Fibroblast of skin of right quadriceps (primary cell): ENCODE data around the gene EOMES.
"Not testable (repeated sequence)": the region's sequence is repeated elsewhere in the genome, so short reads cannot be mapped to it uniquely, and the experiment has no call there.

Source experiments
- DNase-seq: peaks from one replicate; pipeline ENCODE4 v3.0.0-alpha.2; 2013

Gene EOMES

DNA sequence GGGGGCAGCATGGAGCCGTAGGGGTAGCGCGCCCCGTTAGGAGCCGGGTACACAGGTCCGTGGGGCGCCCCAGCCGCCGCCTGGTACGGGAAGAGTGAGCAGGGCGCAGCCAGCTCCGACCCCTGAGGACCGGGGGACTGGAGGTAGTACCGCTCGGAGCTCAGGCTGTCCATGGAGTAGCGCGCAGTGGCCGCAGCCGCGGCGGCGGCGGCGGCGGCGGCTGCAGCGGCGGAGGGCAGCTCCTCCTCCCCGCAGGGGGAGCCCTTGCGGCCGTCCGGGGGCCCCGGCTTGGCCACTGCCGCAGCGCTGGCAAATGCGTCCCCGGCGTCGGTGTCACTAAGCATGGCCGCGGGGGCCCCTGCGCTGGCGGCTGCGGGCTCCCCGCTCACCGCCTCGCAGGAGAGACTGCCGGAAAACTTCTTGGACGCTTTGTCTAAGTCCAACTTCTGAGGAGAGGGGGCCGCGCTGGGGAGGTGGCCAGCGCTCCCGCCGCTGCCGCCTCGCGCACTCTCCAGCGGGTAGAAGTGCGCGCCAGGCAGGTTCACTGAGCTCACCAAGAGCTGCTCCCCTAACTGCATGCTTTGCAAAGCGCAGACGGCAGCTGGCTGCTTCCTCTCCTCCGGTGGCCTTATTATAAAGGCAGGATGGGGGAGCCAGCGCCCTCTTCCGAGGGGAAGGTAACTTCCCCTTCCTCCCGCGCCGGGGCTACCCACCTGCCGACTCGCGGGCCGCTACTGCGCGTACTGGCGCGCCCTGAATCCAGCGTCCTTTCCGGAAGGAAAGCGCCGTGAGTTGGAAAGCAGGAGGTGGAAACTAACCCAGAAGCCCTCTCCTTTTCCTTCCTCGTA is at the start of gene EOMES:
TSS of gene EOMES (minus strand) at position 607 of the 848 bp plus-strand sequence. CDS start at position 578, 29 bp downstream.
- peak; percentile 24 for DNase-seq

DNA sequence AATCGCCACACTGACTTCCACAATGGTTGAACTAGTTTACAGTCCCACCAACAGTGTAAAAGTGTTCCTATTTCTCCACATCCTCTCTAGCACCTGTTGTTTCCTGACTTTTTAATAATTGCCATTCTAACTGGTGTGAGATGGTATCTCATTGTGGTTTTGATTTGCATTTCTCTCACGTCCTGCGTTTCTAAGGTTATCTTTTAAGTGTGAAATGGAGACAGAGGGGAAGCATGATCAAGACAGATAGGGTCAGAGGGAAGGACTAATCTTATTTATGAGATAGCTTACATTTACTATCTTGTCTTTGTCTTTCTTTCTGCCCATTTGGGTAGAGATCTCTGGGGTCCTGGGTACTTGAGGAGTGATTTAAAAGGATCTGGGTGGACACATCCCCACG is 48.3 kb upstream of the EOMES start:
- not testable (repeated sequence) for DNase-seq

DNA sequence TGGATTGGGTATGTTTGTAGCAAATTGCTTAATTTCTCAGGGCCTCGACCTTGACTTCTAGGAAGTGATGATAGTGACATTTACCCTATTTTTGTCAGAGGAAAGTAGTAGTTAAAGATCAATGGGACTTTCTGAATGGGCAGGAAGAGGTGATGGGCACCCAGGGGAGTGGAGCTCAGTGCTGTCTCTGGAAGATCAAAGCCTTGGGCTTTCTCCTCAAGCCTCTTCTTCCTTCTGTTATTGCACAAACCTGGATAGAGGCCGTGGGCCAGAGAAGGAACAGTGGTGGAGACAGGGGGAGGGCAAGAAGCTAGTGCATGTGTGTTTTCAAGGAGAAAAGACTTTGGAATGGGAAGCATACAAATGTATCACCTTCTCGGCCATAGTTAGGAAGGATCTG is 44.9 kb upstream of the EOMES start:
- no peak for DNase-seq

DNA sequence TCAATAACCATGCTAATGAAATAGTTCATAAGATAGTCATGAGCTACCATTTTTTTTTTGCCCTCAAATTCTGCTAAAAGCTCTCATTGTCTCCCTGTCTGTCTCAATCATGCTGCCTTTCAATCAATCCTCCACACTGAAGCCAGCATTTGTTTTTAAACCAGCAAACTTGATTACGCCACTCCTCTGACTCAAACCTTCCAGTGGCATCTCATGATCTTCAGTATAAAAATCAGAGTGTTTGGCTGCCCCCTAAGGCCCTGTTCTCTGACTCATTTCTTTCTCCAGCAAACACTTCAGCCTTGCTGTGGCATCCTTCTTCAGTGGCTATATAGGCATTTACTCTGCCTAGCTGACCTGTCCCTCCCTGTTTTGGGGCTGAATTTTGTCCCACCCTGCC is 36.0 kb upstream of the EOMES start:
- DNase-seq = peak; percentile 49

DNA sequence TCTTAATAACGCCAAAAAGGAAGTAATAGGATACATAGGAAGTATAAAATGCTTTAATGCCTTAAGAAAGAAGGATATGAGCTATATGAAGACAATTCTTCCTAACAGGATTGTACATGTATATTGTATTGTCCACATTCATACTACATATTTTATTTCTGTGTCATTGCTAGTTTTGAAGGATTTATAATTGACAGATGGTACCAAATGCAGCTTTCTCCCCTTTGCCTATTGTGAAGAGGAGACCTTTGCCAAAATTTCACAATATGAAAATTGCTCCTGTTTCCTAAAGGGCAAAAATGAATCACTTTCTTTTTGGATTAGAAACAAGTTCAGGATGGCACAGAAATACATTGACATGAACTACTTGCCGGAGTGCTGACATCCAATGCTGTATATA is 34.8 kb upstream of the EOMES start:
- DNase-seq = no peak

DNA sequence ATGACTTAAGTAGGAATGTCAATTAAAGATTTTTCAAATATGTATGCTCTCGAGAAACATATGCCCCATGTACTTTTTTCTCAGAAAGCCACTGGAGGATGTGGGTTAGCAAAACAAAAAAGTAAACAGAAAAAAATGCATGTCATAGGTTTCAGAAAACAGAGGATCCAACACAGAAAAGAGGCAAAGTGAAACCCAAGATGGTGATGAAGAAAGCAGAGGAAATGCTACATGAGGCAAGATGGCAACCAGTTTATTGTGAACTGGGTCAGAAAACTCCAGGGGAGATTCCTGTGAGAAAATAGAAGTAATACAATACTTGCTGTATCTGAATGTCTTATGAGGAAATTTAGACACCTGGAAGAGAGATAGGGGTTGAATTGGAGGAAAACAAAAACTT is 30.8 kb upstream of the EOMES start:
- no peak for DNase-seq

DNA sequence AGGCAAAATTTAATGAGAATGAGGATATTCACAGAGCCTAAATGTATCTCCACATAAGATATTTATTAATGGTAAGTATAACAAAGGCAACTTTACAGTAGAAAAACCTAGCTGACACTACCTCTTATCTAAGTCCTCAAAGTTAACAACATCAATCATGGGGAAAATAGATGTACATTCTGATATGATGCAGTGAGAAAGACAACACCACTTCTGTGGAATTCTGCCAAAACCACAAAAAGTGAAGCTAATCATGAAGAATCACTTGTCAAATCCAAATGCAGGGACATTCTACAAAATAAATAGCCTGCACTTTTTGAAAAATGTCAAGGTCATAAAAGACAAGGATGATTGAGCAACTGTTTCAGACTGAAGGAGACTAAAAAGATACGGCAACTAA is 27.5 kb upstream of the EOMES start:
- DNase-seq = no peak

DNA sequence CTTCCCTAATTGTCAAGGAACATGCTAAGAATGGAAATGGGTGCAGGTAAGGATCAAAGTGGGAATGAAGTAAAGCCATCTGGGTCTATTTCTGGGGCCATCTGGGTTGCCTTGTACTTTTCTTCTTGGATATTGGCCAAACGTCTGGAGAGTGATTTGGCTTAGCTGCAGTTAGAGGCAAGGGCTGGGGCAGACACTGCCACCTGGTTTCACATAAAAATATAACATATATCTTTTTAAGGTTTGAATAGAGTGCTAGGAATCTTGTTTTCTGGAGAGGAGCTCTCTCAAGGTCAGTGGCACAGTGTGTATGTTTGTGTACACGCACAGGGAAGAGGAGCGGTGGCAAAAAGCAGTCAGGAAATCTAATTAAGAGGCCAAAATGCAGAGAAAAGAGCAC is 24.7 kb upstream of the EOMES start:
- no peak for DNase-seq

DNA sequence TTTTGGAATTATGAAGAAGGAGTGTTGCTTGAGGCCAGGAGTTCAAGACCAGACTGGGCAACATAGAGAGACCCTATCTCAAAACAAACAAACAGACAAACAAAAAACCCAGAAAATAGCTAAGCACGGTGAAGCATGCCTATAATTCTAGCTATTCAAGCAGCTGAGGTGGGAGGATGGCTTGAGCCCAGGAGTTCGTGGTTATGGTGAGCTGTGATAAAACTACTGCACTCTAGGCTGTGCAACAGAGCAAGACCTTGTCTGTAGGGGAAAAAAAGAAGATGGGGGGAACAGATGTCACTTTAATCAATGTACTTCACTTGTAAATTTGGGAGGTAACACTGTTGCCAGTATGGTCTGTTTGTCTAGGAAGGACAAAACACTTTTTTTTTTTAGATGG is 18.7 kb upstream of the EOMES start:
- DNase-seq = no peak

DNA sequence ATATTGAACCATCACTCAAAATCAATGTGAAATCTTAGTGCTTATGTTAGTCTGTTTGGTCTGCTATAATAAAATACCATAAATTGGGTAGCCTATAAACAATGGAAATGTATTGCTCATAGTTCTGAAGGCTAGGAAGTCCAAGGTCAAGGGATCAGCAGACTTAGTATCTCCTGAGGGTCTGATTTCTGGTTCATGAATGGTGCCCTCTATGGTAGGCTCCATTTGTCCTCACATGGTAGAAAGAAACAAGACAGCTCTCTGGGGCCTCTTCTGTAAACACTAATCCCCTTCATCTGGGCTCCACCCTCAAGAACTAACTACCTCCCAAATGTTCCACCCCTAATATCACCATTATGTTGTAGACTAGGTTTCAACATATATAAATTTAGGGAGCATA is 15.0 kb upstream of the EOMES start:
- DNase-seq = no peak

DNA sequence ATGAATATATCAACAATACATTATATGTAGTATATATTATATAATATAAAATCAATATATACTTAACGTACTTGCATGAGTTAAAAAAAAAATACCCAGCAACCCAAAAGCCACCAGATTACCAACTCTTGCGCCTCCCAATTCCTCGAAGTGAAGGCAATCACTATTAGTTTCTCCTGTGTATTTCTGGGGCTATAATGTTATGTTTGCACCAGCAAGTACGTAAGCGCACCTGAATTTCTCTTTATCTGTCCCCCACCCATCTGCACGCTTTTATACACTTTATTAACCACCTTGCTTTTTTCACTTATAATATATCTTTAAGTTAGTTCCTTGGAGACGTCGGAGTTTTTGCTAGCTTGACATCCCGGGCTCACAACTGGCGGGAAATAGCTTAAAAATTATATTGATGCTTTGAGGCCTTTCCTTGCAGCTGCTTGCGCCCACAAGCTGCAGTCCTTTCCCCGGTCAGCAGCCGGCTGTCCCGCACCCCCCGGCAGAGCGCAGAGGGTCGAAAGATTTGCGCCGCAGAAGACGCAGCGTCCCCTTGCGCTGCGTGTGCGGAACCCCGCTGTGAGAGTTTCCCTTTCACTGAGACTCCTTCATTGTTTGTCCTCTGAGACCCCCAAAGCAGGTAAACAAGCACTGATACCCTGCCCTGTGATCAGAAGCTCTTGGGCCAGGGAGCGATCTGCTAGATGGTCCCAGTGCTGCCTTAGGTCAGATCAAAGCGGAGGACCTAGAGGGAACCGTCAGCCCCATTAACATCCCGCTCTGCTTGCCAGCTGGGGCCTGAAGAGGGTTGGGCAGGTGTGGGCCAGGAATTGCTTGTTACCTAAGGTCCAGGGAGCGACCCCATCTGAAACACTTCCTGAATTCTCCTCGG is 8.9 kb upstream of the EOMES start:
- DNase-seq = no peak

DNA sequence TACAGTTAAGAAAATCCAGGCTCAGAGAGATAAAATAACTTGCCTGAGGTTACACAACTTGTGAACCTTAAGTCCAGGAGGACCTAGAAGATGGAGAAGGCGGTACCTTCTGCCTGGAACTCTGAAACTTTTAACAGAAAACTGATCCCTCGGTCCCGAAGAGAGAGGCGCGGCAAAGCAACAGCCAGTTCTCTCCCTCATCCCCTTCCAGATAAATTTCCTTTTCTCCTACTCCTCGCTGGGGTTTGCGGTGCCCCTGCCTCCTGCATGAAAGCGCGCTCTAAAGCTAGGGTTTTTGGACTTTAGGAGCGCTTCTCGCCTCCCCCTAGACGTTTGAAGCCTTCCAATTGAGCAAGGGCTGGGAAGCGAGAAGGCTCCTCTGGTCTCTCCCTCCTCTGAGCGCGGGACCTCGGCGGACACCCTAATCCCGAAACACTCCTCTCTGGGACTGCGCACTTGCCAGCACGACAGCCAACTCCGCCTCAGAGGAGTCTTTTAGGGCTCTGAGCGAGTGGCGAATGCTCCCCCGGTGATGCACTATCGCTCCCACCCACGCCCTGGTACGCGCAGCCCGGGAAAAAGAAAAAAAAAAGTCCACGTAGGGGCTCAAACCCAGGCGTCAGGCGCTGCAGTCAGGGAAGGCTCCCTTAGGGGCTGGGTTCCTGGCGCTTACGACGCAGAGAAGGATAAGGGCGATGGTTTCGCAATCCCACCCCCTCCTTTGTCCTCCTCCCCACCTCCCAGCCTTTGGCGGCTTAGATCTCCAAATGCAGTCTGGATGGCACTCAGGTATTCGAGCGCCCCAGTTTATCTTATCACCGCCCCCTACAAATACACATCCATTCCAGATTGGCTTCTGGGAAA is 7.9 kb upstream of the EOMES start:
- DNase-seq = no peak

DNA sequence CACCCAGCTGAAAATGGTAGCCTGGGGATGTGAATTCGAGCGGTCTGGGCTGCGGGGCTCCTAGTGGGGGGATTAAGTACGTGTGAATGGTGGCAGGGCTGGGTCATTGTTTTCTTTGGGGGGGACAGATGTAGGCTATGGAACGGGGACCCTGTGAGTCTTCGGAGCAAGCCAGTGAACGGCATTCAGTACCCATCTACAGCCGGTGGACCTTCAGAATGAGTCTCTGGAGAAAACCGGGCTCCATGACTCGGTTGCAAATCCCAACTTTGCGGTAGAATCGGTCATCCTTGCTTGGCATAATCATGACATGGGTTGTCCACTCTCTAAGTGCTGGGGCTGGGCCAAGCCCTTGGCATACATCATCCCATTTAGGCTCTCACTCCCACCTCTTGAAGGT is 7.2 kb upstream of the EOMES start:
- no peak for DNase-seq

DNA sequence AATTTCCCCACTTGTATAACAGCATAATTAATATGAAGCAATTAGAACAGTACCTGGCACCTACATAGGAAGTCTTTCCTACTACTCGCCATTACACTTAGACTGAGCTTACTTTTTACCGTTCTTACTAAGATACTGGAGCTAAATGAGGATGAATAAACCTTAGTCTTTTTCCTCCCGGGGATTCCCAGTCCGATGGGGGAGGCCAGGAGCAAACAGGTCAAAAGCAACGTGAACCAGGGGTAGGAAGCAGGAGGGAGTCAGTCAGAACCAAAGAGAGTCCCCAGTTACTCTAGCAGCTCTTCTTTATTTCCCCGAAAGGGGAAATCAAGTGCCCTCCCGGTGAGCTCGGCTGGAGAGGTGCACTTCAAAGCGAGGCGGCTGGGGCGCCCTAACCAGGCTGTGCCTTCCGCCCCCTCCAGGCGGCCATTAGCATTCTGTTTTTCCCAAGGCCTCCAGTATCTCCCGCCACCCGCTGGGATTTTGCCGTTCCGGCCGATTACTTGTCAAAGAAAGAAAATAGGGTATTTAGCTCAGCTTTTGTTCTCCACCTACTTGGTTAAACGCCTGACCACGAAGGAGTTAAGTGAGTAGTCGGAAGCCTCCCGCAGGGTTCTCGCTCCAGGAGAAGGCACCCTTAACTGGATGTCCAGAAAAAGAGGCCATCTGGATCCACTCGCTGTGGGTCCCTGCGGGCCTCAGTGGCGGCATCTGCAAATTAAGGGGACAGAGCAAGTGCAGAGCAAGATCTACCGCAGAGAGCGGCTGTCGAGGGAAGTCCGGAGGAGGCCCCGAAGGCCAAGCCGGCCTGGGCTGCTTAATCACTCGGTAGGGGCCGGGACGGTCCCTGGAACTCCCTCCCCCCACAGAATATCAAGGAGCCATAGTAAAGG is 6.3 kb upstream of the EOMES start:
- no peak for DNase-seq

DNA sequence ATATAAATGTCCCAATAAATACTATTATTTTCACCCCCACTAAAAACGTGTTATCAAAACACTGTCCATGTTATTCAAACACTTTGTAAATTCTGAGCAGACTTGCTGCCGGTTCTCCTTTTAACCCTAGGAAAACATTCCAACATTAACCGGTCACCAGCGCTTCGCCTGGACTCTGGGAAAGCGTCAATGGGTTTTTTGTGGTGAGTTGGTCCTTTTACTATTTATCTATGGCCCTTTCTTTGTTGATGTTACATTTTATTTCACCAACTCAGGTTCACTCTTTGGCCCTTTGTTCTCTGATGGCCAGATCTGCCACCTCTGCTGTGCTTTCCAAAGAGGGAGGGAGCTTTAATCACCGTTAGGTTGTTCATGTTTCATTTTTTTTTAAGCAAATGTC is 4.1 kb upstream of the EOMES start:
- DNase-seq = no peak

DNA sequence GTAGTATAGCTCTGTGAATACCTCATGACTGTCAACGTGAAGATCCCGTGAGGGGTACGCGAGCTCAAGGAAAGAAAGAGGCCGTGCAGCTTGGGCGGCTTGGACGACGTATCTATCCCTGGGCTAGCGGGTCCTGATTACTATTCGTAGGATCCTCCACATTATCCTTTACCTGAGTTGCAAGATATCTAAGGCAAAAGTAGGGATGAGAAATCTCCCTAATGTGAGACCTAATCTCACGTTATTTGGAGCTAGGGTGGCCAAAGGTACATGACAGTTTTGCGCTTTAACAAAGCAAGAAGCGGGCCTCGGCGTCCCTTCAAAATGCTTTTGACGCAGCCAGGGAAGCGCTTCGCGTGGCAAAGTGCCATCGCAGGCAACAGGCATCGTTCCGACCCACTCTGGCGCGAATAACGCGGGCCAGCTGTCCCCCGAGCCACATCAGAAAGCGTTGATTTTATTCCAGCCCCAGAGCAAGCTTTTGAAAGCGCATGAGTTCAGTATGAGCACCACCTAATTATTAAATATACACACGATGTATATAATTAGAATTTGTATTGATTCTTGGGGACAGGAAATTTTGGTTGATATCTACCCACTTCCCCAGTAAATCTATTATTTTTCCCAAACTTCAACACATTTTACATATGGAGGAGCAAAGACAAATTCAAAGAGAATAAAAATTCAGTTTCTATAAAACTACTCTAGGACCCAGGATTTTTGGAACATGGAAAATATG is 2.5 kb upstream of the EOMES start:
- DNase-seq = no peak

DNA sequence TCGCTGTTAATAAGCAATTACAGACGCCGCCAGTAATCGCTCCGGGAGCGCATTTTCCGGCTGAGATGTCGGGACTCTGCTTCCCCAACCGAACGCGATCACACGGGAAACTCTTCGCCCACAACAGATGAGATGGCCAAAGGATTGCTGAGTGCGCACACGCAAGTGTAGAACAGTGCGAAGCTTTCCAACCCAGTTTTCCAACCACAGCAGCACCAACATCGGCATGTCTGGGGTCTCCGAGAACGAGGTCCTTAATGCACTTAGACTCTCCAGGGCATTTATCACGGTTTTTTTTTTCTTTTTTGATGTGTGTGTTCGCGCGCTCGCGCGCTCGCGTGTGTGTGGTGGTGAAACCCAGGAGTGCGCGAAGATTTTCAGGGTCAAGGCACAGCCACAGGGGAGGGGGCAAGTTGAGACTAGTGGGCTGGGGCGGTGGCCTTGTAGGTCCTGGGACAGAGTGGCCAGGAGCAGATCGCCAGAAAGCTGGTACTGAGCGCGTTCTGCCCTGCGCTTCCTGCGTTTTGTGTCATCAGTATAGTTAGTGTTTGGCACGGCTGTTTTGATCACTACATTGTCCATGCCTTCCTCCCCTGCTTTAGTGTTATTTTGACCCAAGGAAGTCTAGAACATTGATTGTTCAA is 1.8 kb upstream of the EOMES start:
- DNase-seq = no peak

DNA sequence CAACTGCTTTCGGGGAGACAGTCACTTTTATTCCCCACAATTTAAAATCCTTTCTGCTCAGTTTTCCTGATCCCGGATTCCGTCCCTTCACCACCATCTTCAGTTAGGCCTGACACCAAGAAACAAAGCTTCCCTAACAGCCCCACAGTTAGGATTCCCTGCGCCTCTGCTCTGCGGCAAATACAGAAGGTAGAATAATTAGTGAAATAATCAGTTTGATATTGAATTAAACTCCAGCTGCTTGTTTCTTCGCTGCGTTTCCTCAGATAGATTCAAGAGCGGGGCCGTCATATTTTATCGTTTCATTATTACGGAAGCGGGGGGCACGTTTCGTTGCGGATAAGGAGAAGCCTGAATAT is 1.3 kb upstream of the EOMES start:
- DNase-seq = no peak

DNA sequence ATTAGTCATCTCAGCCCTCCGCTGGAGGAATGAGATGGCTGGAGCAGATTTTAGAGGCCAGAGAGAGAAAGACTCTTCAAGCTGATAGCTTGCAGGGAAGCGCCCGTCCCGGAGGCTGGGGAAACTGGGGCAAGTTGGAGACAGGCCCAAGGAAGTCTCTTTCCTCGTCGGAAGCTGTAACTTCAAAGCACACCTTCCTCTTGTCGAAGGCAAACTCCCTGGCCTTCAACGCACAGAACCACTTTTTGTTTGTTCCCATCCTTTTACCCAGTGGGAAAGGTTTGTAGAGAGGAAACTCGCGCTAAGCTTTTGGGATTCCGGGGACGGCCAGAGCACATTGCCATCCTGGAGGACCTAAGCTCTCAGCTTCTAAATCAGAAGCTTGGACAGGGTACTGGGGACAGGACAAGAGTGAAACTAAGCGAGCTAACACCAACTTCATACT is 900 bp upstream of the EOMES start:
- DNase-seq = no peak

DNA sequence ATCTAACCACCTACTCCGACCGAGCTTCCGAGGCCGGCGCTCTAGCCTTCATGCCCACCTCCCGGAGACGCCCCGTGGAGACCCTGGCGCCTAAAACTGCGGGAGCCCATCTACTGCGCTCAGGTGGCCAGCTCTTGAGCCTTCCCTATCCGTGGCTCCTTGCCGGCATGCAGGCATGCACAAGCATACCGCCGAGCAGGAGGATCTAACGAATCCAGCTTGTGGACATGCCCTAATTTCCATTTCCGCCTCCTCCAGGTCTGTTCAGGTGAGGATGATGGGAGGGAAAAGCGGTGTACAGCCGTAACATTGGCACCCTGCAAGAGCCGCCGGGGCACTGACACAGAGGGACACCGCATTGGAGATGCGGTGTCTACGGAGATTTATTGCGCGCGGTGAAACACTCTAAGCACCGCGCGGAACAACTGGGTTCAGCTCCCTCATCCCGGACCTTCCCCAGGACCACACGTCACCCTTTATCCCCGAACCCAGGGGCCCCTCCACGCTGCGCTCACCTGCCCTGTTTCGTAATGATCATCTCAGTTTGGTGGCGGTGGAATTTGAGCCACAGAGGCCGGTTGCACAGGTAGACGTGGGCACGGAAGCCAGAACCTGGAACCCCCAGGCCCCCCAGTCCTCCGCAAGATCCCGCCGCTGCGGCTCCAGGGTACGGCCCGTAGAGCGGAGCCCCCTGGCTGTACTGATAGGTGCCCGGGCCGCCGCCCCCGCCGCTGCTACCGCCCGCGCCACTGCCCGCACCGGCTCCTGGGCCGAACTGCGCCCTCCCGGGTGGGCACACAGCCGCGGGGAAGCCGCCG is 1.0 kb downstream of the EOMES start:
- DNase-seq = no peak
